NAMALWA (cell line): Measurements from ENCODE around the gene PARD3.
"Not testable (repeated sequence)": the region's sequence is repeated elsewhere in the genome, so short reads cannot be mapped to it uniquely, and the experiment has no call there.

Experiments
- DNase-seq: peaks from one replicate; pipeline ENCODE4 v3.0.0-alpha.2; 2015; ENCODE audit warnings: low spot score

PARD3 gene

DNA sequence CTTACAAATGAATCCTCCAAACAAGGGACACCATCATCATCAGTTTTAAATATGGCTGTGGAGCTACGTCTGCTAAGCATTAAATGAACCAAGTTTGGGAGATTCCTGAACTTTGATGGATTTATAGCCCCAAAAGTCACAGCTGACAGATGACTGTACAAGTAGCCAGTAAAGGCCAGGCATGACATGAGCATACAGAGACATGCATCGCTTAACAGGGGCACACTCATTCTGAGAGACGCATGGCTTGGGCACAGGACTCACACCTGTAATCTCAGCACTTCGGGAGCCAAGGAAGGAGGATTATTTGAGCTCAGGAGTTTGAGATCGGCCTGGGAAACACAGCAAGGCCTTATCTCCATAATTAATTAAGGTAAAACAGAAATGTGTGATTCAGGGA, 166.2 kb downstream of the PARD3 start:
- DNase-seq: no peak

DNA sequence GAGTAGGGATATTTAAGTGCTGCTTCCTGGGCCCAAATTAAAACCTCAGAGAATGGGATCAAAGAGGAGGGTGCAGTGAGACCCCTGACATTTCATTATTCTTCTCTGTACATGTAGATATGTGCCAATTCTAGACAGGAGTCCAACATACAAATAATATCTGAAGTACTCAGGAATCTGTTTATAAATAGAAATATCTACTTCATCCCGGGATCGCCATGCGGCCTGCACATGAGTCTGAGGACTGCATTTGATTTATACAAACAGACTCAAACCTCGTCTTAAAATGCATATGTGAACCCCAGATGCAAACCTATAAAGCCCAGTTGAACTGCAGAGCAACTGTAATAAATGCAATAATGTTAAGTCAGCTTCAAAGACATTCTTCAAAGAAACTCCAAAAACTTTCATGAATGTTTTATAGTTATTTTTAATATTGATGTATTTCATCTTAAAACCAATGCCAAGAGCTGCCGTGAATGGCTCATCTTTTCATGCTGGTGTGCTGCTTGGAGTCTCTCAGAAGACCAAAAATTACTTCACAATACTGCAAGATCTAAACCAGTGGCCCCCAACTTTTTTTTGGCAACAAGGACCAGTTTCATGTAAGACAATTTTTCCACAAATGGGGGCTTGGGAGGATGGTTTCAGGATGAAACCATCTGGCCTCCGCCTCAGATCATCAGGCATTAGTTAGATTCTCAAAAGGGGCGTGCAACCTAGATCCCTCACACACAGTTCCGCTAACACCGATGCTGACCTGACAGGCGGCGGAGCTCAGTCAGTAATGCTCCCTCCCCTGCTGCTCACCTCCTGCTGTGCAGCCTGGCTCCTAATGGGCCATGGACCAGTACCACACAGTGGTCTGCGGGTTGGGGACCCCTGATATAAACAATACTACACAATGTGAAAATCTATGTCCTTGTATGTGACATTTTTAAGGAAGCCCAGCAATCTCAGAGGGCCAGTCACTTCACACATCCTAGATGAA, 166.9 kb downstream of the PARD3 start:
- no peak for DNase-seq

DNA sequence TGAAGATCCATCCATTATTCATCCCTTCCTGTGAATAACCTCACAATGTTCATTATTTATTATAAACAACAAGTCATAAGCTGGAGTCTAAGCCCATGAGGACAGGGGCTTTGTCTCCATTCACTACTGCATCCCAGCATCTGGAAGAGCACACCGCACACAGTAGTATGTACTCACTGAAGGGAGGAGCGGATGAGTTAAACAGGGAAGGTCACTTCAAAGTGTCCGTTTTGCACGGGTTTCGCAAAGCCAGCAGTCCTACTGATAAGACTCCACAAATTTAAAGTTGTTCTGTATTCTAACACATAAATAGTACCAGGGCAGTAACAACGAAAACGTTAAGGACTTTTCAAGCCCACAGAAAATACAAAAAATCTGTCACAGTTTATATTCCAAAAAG, 167.9 kb downstream of the PARD3 start:
- no peak for DNase-seq

DNA sequence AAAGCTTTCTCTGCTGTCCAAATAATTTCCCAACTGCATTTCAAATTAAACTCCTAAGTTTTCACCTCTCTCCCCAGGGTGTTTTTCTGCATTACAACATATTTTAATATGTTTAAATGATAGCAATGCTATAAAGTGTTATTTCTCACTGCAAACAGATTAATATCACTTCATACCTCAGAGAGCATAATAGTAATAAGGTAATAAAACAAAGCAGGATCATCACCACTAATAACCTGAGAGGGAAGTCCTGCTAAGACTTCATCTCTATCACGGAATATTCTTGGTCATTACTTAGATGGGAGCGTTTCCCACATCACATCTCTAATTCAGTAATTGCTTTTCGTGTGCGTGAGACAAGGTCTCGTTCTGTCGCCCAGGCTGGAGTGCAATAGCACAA, 168.8 kb downstream of the PARD3 start:
- no peak for DNase-seq

DNA sequence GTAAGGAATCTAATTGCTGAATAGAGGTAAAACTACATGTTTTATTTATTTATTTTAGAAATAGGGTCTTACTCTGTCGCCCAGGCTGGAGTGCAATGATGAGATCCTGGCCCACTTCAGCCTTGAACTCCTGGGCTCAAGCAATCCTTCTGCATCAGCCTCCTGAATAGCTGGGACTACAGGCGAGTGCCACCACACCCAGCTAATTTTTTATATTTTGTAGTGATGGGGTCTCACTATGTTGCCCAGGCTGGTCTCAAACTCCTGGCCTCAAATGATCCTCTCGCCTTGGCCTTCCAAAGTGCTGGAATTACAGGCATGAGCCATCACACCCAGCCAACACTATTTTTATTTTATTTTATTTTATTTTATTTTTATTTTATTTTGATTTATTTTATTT, 170.3 kb downstream of the PARD3 start:
- DNase-seq: not testable (repeated sequence)

DNA sequence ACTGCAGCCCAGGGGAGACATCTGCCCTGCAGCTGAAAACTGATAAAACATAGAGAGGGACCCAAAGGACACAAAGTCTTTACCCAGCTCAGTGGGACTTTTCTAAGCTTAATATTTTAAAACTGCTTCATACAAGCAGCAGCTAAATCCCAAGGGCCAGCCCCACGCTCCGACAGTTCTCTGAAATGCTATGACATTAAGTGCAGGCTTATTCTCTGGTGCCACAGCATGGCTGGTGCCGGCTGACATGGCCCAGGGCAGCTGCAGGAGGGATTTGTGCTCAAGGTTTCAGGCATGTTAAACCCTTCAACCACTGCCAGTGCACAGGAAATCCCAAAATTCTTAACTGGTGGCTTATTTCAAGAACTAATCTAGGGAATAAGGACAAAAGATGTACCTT, 170.9 kb downstream of the PARD3 start:
- DNase-seq: no peak

DNA sequence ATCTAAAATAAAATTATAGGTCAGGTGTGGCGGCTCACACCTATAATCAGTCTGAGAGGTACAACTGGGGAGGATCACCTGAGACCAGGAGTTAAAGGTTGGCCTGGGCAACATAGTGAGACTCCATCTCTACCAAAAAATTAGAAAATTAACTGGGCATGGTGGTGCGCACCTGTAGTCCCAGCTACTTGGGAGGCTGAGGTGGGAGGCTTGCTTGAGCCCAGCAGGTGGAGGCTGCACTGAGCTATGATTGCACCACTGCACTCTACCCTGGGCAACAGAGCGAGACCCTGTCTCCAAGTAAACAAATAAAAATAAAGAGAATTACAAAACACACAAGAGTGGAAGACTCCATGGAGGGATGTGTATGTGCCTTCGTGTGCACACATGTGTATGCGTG, 171.5 kb downstream of the PARD3 start:
- DNase-seq: no peak

DNA sequence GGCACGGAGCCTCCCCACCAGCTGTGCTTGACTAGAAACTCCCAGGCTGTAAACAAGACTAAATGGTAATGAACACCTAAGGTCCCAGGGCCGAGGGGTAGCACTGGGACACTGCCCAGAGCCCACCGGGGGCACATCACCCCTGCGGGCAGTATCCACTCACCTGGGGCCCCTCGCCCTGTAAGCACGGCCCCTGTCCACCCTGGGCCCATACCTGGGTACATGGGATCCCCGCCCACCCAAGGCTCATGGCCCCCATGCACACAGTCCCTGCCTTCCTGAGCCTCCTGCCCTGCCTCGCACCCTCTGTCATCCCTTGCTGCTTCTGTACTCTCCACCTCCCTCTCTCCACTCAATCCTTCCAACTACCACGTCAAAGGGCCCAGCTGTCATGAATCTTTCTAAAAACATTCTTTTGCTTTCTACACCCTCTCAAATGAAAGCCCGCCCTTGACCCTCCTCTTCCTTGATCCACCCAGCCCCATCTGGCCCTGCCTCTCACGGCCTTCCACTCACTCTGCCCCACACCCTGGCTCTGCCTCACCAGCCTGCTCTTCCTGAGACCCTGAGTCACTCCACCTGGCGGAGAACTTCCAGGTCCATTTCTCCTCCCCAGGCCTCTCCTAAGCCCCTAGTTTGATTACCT, 173.1 kb downstream of the PARD3 start:
- no peak for DNase-seq

DNA sequence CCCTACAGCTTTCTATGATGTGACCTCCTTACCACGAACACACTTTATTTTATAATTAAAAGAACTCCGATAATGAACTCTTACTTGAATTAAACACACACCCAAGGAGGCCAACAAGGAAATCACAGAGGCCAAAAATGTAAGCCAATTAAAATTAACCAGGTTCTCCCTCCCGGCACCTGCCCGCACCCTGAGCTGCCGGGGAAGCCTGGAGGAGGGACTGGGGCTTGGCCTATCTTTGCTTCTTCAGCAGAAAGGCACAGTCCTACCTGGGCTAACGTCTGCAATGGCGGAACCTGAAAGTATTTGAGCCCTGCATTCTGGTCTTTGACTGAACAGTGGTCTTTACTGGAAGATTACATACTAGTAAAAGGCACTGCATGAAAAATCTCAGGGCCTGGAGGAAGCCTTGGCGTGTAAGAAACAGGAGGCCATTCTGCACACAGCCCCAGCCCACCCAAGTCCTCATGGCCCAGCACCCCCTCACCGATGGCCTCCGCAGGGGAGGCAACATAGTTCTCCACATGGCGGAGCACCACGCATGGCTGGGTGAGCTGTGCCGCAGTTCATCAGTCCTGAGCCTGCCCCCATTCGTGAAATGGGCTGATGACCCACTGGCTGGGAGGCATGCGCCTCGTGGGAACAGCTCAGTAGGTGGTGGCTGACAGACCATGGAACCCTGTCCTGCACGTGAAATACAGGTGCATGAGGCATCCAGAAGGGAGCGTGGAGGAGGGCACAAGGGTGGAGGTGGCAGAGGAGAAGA, 173.8 kb downstream of the PARD3 start:
- DNase-seq: no peak

DNA sequence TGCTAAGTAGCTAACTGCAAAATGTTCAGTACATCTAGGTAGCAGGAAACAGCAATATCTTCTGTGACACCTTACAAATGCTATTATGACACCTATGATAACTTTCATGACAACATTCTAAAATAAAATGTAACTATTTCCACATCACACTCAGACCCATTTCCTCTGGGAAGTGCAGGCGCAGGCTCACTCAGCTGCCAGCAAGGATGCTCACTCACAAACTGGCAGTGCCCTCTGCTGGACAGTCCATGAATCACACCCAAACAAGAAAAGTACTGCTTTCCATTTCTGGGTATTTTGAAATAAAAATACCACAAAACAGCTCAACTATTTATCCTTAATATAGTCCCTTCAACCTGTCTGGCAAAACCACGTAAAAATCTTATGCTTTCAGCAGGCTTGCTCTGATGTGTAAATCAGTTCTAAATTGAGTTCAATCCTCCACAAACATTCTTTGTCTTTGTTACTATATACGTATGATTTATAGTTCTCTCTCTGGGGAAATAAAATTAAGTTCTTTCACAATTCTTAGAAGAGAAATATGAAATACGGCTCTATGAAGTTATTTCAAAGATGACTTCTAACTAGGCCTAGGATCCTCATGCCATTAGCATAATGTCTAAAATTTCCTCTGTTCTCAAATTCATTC, 176.6 kb downstream of the PARD3 start:
- DNase-seq: peak; percentile 73

DNA sequence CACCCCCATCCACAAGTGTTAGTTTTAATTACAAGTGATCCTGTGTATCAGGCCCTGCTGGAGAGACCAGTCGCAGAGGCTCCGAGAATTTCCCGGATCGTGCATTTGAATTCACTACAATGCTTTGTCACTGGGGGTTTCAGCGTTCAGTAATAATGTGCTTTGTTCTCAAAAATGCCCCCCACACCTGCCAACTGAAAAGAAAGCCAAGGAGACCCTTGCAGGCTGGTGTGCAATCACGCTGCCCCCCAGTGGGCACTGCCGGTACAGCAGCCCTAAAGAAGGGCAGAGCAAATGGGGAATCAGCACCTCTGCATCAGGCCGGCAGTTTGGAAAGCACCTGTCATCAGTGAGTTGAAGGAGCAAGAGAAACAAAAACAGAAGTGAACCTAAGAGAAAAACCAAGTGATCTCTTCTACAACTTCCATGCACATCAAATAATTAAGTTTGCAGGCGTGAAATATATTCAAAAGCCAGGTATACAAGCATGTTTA, 177.6 kb downstream of the PARD3 start:
- DNase-seq: peak; percentile 84

DNA sequence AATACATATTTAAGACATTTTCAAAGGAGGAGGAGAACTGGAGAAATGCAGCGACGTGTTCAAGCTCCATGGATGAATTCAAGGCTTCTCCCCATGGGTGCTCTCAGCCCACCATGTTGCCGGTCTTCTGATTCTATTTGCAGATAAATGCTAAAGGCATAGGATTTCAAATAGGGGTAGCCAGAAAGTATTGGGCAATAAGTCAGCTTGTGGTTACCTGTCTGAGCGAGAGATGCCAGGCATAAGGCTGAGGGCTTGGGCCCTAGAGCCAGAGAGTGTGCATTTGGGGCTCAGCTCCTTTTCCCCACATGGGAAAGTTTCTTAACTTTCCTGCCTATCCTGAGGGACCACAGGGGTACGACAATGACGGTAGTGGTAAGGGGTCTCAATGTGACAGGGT, 180.0 kb downstream of the PARD3 start:
- DNase-seq: no peak

DNA sequence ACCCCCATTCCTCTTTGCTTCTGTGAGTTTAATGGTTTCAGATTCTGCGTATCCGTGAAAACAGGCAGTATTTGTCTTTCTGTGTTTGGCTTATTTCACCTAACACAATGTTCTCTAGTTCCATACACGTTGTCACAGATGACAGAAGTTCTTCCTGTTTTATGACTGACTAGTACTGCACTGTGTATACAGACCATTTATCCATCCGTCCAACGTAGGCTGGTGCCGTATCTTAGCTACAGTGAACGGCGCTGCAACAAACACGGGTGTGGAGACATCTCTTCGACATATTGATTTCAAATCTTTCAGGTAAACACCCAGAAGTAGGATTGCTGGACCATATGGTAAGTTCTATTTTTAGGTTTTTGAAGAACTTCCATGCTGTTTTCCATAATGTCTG, 181.7 kb downstream of the PARD3 start:
- DNase-seq: no peak

DNA sequence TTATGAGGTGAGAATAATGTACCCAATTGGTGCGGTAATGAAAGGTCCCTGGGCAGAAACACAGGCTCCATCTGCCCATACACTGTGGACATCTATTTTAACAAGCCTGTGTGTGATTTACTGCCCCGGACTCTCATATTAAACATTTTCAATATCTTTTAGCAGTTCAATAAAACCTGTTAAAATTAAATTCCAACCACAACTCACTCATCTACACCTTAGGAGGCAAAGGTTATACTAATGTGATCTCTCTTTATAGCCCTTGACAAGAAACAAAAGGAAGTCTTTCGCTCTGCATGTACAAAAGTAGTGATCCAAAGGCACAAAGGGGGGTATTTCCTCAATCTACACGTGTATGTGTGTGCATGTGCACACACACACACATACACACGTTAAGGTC, 186.0 kb downstream of the PARD3 start:
- no peak for DNase-seq

DNA sequence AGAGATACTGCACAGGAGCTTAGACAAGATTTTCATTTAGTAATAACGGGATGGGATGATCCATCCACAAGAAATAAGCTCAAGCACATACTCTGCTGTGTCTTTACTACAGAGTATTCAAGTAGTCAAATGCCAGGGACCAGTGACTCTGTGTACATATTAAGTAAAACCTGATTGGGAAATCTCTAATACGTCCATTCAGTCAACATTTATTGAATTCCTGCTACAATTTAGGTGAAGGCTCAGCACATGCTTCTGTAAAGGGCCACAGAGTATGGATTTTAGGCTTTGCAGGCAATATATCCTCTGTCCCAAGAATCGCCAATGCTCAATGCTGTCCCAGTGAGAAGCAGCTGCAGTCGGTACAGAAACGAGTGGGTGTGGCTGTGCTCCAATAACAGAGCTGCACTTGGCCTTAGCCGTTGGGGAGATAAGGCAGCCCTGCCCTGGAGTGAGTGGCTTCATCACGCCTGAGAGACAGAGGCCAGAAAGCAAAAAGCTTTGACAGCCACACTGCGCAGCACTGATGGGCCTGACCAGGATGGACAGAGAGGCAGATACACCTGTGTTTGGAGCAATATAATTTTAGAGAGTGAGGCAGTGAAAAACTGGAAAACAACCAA, 186.8 kb downstream of the PARD3 start:
- no peak for DNase-seq

DNA sequence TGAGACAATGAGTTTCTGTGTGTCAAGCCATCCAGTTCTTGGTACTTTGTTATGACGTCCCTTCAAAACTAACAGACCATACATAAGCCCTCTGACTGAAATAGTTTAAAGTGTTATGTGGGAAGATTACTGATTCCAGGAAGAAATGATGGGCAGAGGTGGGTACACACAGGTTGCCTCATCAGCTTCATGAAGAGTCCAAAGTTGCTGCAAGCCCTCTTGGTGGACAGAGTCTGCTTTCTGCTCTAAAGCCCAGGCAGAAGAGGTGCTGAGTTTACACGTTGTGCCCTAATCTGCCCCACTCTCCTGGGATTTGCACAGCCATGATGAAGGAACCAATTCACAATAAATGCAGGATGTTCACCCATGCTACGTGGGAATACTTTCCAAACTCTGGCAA, 187.4 kb downstream of the PARD3 start:
- no peak for DNase-seq

DNA sequence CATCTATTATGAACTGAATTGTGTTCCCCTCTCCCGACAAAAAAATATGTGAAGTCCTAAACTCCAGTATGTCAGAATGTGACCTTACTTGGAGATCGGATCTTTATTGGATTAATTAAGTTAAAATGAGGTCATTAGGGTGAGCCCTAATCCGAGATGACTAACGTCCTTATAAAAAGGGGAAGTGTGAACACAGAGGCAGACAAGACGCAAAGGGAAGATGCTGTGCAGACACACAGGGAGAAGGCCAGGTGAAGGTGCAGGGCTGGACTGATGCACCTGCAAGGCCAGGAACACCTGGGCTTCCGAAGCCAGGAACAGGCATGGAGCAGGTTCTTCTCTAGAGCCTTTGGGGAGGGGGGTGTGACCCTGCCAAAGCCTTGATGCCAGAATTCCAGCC, 187.8 kb downstream of the PARD3 start:
- no peak for DNase-seq

DNA sequence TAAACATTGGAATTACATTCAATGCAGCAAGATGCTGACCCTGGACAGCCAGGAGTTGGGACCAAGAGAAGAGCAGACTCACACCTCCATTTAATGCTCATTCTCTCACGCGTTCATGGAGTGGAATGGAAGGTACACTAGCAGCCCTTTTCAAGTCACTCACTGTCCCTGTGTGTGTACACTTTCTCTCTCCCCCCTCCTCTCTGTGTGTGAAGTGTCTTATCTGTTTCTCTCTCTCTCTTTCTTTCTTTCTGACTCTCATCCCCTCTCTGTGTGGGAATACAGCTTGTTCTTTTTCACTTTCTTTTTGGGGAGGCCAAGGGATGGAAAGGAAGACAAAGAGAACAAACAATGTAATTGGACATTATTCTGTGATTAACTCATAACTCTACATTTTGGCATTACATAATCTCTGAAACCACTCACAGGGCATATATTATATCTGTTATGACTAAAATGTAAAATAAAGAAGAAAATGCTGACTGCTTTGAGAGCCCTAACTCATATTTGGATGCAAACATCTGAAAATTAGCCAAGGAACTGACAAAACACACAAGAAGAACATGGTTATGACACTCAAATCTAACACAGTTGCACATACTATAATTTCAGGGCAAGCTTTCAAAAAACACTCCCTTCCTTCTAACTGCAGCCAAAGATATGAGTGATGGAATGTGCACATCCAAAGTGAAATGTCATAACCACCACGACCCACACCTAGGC, 188.8 kb downstream of the PARD3 start:
- no peak for DNase-seq

DNA sequence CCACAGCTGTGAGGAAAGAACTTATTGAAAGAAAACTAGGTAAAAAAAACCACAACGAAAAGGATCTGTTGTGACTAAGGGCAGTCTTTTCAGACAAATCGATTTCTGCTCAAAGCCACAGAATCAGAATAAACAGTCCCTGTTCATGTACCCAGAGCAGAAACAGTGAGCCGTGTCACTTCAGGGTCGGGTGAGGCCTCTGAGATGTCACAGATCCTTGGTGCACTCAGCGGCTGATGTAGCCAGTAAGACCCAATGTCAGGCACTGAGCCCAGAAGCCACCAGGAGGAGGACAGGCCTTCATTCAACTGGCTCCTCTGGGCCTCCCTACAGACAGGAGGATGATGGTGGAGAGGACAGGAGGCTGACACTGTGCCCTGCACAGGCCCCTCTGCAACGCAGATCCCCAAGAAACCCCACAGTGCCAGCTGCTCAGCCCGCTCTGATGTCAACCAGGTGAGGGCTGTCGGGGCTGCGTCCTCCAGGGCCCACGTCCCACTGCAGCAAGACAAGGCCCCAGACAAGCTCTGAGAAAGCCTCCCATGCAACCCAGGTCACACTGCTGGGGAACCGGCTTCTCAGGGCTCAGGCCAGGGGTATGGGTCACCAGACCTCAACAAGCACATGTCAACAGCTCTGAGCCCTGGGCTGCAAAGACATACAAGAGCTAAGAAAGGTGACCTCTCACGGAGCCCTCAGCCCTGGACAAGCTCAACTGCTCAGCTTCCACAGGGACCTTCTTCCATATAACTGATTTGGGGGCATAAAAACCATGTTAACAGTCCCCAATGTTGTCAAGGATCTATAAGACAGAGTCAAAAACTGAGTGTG, 190.6 kb downstream of the PARD3 start:
- no peak for DNase-seq

DNA sequence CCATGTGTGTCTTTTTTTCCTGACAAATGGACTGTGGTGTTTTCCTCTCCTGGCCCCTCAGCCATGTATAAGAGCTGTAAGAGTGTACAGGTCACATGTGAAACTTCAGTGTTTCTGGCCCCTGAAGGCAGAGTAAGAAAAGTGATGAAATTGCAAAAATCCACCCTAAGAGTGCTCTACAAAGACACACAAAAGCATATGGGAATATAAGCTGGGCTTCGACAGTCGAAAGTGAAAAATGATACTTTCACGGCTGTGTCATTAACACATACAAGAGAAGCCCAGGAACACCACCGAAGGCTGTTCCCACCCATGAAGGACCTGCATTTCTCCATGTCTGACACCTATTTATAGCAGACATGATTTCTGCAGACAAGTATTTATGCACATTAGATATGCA, 192.2 kb downstream of the PARD3 start:
- DNase-seq: no peak
